Transverse colon (tissue), 4 donors: Measurements from ENCODE around the gene SPDYE6. TPM values are rescaled to one million over a fixed set of nuclear protein-coding genes. Genes with fewer than 3 reads are reported as not detected.

Experiments
- DNase-seq: peaks from one replicate; pipeline ENCODE4 v3.0.0-alpha.2; 2019
- H3K27ac ChIP-seq, 4 donors: fragments of 200-600 bp; sonication (generic); 2 replicates each; pipeline ENCODE4 v1.5.1; 2016 to 2018; ENCODE audit warnings: inconsistent platforms in 4 of 4
- H3K27me3 ChIP-seq: fragments of 200-600 bp; sonication (generic); 2 replicates; pipeline ENCODE4 v1.5.1; 2017; ENCODE audit warnings: inconsistent platforms
- H3K36me3 ChIP-seq, 4 donors: fragments of 200-600 bp; sonication (generic); 2 replicates each; pipeline ENCODE4 v1.5.1; 2017 to 2019; ENCODE audit warnings: inconsistent platforms in 4 of 4
- H3K4me1 ChIP-seq, 4 donors: fragments of 200-600 bp; sonication (generic); 2 replicates each; pipeline ENCODE4 v1.5.1; 2017 to 2020; ENCODE audit warnings: inconsistent platforms in 4 of 4
- H3K4me3 ChIP-seq, 4 donors: fragments of 200-600 bp; sonication (generic); 1 replicate in 1 of 4; 2 replicates in 3 of 4; pipeline versions ENCODE4 v1.5.1 to v1.6.1; 2017 to 2019; ENCODE audit warnings: inconsistent platforms in 4 of 4
- H3K9me3 ChIP-seq, 2 donors: fragments of 200-600 bp; sonication (generic); 2 replicates each; pipeline ENCODE4 v1.5.1; 2017 to 2019; ENCODE audit warnings: inconsistent platforms in 2 of 2
- CTCF ChIP-seq, 5 experiments: fragments of 200-600 bp in 3 of 5; fragments of 450-650 bp in 2 of 5; sonication (generic) in 3 of 5; IDR thresholded peaks; 1 replicate in 2 of 5; 2 replicates in 3 of 5; pipeline ENCODE4 v1.5.1; 2016 to 2017; ENCODE audit warnings: antibody characterized with exemption in 5 of 5, inconsistent platforms in 3 of 5, mild to moderate bottlenecking in 2 of 5, moderate library complexity in 1 of 5
- EP300 ChIP-seq: sonication (generic); formaldehyde crosslinking; IDR thresholded peaks from one replicate; pipeline ENCODE4 v1.6.1; 2017; ENCODE audit warnings: antibody characterized with exemption, low read depth
- POLR2A ChIP-seq: fragments of 450-650 bp; IDR thresholded peaks from one replicate; pipeline ENCODE4 v1.6.1; 2016; ENCODE audit warnings: antibody characterized with exemption, mild to moderate bottlenecking, moderate library complexity
- POLR2AphosphoS5 ChIP-seq, 3 donors: sonication (generic); formaldehyde crosslinking; IDR thresholded peaks; one replicate each; pipeline ENCODE4 v1.6.1; 2016; ENCODE audit warnings: antibody characterized with exemption in 3 of 3
- WGBS, 2 donors: methylation state at CpG; one replicate each; pipeline ENCODE4 v1.1.5; 2018; ENCODE audit warnings: low coverage in 1 of 2; 5-methylcytosine and 5-hydroxymethylcytosine counted together
- in situ Hi-C, 4 donors: fragments of 200-750 bp; cut with MboI; loops; one replicate each; pipeline versions ENCODE4 v1.15.0 to v1.15.1; 2017; ENCODE audit warnings: low sequenced_read_pairs in 3 of 4, low pct_ligation_motif_present in 1 of 4, low pct_unique_long_range_greater_than_20kb in 1 of 4
- intact Hi-C: fragments of 100-400 bp; cut with DNase I; formaldehyde crosslinking; loops from one replicate; pipeline ENCODE4 v1.15.1; 2023; ENCODE audit warnings: low total_unique reads
- total RNA-seq, 4 donors: library from RNA; depleted of rRNA; stranded (reverse); fragments of >200 nt; gene quantifications; one replicate each; pipeline ENCODE4 v1.1.0, GENCODE V29; 2016

The SPDYE6 gene
- total RNA-seq, 4 donors from 2014 or later, result not detected

- intact Hi-C loops (no loop called here), in situ Hi-C loops (no loop called here)
- TF ChIP-seq EP300 (no peak), CTCF (IDR thresholded peaks at IDR 0.05) (no peak), POLR2A (no peak), POLR2AphosphoS5 (IDR thresholded peaks at IDR 0.05) (no peak)
- no peak overlapping the region for H3K27ac ChIP-seq
- no peaks in the 10 kb centered on the region for H3K9me3 ChIP-seq
- DNase-seq, result no peak
- H3K36me3 ChIP-seq, result no peaks in the 10 kb centered on the region
- 93 to 100% methylated on average over 2 to 9 of the region's 9 CpGs for WGBS, 2 donors
- H3K4me3 ChIP-seq, result no peak overlapping the region
- H3K27me3 ChIP-seq, result no peaks in the 10 kb centered on the region
- H3K4me1 ChIP-seq, result peaks cover 5 to 12% (median 11%) of the 10 kb centered on the region in 4 donors
These were observed 45.8 kb downstream of the SPDYE6 start for GRCh38 chr7:102310414-102310815.

DNA sequence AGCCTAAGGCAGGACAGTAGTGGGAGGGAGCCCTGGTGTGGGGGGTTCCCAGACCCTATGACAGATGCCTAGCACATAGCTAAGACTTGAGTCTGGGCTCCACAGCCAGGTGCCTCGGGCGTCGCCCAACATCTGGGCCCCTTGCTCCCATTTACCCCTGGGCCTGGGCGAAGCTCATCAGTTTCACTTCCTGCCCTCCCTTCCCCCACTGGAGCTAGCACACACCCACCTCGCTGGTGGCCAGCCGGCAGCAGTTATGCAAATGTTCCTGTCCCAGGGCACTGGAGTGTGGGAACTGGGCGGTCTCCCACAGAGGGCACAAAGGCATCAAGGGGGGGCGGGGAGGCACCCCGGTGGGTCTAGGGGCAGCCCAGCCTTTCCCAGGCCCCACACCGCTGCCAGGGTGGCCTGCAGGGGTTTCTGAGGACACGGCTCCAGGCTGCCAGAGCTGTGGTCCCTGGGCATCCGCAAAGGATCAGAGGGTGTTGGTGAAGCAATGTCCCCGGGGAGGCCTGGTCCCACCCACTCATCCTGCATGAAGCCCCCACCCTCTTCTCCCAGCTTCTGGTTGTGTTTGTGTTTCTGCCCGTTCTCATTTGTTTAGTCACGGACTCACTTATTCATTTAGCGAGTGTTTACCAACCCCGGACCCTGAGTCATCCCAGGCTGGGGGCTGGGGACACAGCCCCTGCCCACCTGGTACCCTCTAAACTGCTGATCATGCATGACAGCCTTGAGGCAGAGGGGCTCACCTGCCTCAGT is 49.1 kb downstream of the SPDYE6 start:
- in situ Hi-C loops (no loop called here), intact Hi-C loops (no loop called here)
- Histone ChIP-seq H3K27me3 (no peaks in the 10 kb centered on the region), H3K4me1 (peaks cover 5 to 20% (median 11%) of the 10 kb centered on the region in 4 donors), H3K4me3 (peak overlapping the region in 3 of 4 donors; percentile 7 to 29 (median 26)), H3K9me3 (no peaks in the 10 kb centered on the region), H3K27ac (peak overlapping the region; percentile 29 to 72 (median 55)), H3K36me3 (no peaks in the 10 kb centered on the region)
- no peak for TF ChIP-seq CTCF (IDR thresholded peaks at IDR 0.05)
- peak; percentile 10 for TF ChIP-seq EP300
- peak in 2 of 3 donors; percentile 23 to 63 for TF ChIP-seq POLR2AphosphoS5 (IDR thresholded peaks at IDR 0.05)
- DNase-seq, result peak; percentile 89
- WGBS, 2 donors, result 19 to 40% methylated on average over 2 to 14 of the region's 17 CpGs

DNA sequence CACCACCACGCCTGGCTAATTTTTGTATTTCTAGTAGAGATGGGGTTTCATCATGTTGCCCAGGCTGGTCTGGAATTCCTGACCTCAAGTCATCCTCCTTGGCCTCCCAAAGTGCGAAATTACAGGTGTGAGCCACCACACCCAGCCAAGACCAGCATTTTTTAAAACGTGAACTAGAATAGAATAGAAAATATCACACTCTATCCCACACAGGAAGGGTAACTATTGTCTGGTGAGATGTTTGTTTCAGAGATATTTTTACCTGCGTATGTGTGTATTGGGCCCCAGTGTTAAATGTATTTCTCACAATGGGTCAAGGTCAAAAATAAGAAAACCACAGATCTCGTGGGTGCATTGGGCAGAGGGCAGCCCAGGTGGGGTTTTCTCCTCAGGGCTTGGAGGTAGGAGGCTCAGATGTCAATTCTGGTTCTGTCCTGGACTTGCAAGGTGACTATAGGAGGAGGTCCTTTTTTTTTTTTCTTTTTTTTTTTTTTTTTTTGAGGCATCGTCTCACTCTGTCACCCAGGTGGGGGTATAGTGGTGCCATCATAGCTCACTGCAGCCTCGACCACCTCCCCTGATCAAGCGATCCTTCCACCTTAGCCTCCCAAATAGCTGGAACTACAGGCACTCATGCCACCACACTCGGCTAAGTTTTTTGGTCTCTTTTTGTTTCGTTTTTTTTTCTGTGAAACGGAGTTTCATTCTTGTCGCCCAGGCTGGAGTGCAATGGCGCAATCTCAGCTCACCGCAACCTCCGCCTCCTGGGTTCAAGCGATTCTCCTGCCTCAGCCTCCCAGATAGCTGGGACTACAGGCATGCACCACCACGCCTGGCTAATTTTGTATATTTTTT is 50.6 kb downstream of the SPDYE6 start:
- H3K9me3 ChIP-seq, result no peaks in the 10 kb centered on the region
- H3K36me3 ChIP-seq, result no peaks in the 10 kb centered on the region
- H3K4me1 ChIP-seq, result peaks cover 5 to 20% (median 11%) of the 10 kb centered on the region in 4 donors
- peak overlapping the region in 3 of 4 donors; percentile 29 to 72 (median 55) for H3K27ac ChIP-seq
- in situ Hi-C loops (no loop called here), intact Hi-C loops (no loop called here)
- H3K4me3 ChIP-seq, result no peak overlapping the region
- no peaks in the 10 kb centered on the region for H3K27me3 ChIP-seq
- 85 to 90% methylated on average over 5 to 17 of the region's 17 CpGs for WGBS, 2 donors
- peak; percentile 44 for DNase-seq
- TF ChIP-seq CTCF (IDR thresholded peaks at IDR 0.05) (no peak), EP300 (no peak), POLR2A (no peak), POLR2AphosphoS5 (IDR thresholded peaks at IDR 0.05) (no peak)

DNA sequence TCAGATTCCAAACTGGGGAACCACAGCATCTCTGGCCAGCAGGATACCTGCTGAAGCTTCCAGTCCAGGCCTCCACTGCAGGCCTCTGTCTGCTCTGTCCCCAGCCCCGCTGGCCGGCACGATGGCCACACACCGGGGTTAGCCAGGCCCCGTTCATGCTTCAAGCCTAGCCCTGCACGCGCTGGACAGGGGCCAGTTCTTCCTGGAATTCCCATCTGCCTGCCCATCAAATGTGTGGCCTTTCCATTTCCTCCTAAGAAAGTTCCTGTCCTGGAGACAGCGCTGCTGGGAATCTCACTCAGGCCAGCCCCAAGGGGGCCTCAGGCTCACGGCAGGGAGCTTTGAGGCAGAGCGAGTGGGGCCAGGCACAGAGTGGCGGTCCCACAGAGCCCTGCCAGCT is 51.6 kb downstream of the SPDYE6 start:
- in situ Hi-C loops (no loop called here), intact Hi-C loops (no loop called here)
- DNase-seq, result no peak
- Histone ChIP-seq H3K4me1 (peaks cover 5 to 20% (median 11%) of the 10 kb centered on the region in 4 donors), H3K27ac (peak overlapping the region in 2 of 4 donors; percentile 41 to 54), H3K27me3 (no peaks in the 10 kb centered on the region), H3K36me3 (no peaks in the 10 kb centered on the region), H3K4me3 (no peak overlapping the region), H3K9me3 (no peaks in the 10 kb centered on the region)
- WGBS, 2 donors, result 85% methylated on average over 11 of the region's 11 CpGs; no CpG with 5 or more reads in 1 of the 2 donors
- no peak for TF ChIP-seq CTCF (IDR thresholded peaks at IDR 0.05)
- no peak for TF ChIP-seq EP300
- no peak for TF ChIP-seq POLR2A
- TF ChIP-seq POLR2AphosphoS5 (IDR thresholded peaks at IDR 0.05), result no peak
